ENCODE measurements around the gene CDC42.
"Not testable (repeated sequence)": the region's sequence is repeated elsewhere in the genome, so short reads cannot be mapped to it uniquely, and the experiment has no call there.

Gene CDC42

GRCh38 chr1:22052115-22053016, at the start of gene CDC42:
Gene CDC42, plus strand, starts transcription at chr1:22052709. Its CDS starts 25,770 bp downstream, at chr1:22078479.
- in situ Hi-C loops (cut with HindIII; ENCODE audit: low sequenced_read_pairs) = no loop called here

- in situ Hi-C loops (cut with HindIII; ENCODE audit: low sequenced_read_pairs) = not testable (repeated sequence)
These were observed 49.6 kb upstream of the CDC42 start for GRCh38 chr1:22002875-22003274.

GRCh38 chr1:22003959-22004358, 48.5 kb upstream of the CDC42 start:
- in situ Hi-C loops (cut with HindIII; ENCODE audit: low sequenced_read_pairs) = not testable (repeated sequence)

- in situ Hi-C loops (cut with HindIII; ENCODE audit: low sequenced_read_pairs) = not testable (repeated sequence)
These were observed 47.0 kb upstream of the CDC42 start for GRCh38 chr1:22005261-22006149.

- in situ Hi-C loops (cut with HindIII; ENCODE audit: low sequenced_read_pairs) = not testable (repeated sequence)
These were observed 45.8 kb upstream of the CDC42 start for GRCh38 chr1:22006736-22007135.

- in situ Hi-C loops (cut with HindIII; ENCODE audit: low sequenced_read_pairs) = not testable (repeated sequence)
These were observed 45.2 kb upstream of the CDC42 start for GRCh38 chr1:22007262-22007661.

GRCh38 chr1:22009566-22009965, 42.9 kb upstream of the CDC42 start:
- in situ Hi-C loops (cut with HindIII; ENCODE audit: low sequenced_read_pairs) = not testable (repeated sequence)

GRCh38 chr1:22012752-22013151, 39.8 kb upstream of the CDC42 start:
- in situ Hi-C loops (cut with HindIII; ENCODE audit: low sequenced_read_pairs) = not testable (repeated sequence)

GRCh38 chr1:22014575-22015206, 37.8 kb upstream of the CDC42 start:
- in situ Hi-C loops (cut with HindIII; ENCODE audit: low sequenced_read_pairs) = not testable (repeated sequence)

GRCh38 chr1:22018583-22019559, 33.6 kb upstream of the CDC42 start:
- in situ Hi-C loops (cut with HindIII; ENCODE audit: low sequenced_read_pairs) = no loop called here

GRCh38 chr1:22021061-22021460, 31.4 kb upstream of the CDC42 start:
- in situ Hi-C loops (cut with HindIII; ENCODE audit: low sequenced_read_pairs) = no loop called here

- in situ Hi-C loops (cut with HindIII; ENCODE audit: low sequenced_read_pairs) = no loop called here
These were observed 27.8 kb upstream of the CDC42 start for GRCh38 chr1:22024485-22025367.

- in situ Hi-C loops (cut with HindIII; ENCODE audit: low sequenced_read_pairs) = no loop called here
These were observed 26.9 kb upstream of the CDC42 start for GRCh38 chr1:22025368-22026155.

GRCh38 chr1:22026924-22027289, 25.6 kb upstream of the CDC42 start:
- in situ Hi-C loops (cut with HindIII; ENCODE audit: low sequenced_read_pairs) = no loop called here

- in situ Hi-C loops (cut with HindIII; ENCODE audit: low sequenced_read_pairs) = no loop called here
These were observed 22.5 kb upstream of the CDC42 start for GRCh38 chr1:22030057-22030456.

GRCh38 chr1:22030473-22030872, 22.0 kb upstream of the CDC42 start:
- in situ Hi-C loops (cut with HindIII; ENCODE audit: low sequenced_read_pairs) = no loop called here

GRCh38 chr1:22031214-22031962, 21.1 kb upstream of the CDC42 start:
- in situ Hi-C loops (cut with HindIII; ENCODE audit: low sequenced_read_pairs) = no loop called here

- in situ Hi-C loops (cut with HindIII; ENCODE audit: low sequenced_read_pairs) = not testable (repeated sequence)
These were observed 17.7 kb upstream of the CDC42 start for GRCh38 chr1:22034834-22035233.
